ENCODE data around the gene COLEC11.

DNA sequence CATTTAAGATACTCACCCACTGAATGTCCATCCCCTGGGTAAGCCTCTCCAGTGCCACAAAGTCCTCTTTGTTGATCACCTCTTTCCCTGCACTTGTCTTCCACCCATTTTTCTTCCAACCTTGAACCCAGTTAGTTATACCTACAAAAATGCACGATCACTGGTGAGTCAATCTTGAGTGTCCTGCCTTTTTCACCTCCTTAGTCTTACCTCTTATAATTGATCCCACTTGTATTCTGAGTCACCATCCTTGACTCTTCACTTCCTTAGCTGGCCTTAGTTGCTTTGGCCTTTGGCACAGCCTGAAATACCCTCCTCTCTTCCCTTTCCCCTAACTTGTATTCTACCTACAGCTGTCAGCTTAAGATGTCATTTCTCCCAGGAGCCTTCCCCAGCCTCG lies 47.0 kb upstream of the COLEC11 start:
- TF ChIP-seq, protein P1, sequence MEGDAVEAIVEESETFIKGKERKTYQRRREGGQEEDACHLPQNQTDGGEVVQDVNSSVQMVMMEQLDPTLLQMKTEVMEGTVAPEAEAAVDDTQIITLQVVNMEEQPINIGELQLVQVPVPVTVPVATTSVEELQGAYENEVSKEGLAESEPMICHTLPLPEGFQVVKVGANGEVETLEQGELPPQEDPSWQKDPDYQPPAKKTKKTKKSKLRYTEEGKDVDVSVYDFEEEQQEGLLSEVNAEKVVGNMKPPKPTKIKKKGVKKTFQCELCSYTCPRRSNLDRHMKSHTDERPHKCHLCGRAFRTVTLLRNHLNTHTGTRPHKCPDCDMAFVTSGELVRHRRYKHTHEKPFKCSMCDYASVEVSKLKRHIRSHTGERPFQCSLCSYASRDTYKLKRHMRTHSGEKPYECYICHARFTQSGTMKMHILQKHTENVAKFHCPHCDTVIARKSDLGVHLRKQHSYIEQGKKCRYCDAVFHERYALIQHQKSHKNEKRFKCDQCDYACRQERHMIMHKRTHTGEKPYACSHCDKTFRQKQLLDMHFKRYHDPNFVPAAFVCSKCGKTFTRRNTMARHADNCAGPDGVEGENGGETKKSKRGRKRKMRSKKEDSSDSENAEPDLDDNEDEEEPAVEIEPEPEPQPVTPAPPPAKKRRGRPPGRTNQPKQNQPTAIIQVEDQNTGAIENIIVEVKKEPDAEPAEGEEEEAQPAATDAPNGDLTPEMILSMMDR (IDR thresholded peaks at IDR 0.05): no peak
- TF ChIP-seq POLR2A (IDR thresholded peaks at IDR 0.05): no peak
